ENCODE data around the gene ATP10B. TPM values are rescaled to one million over a fixed set of nuclear protein-coding genes. Genes with fewer than 3 reads are reported as not detected.

ATP10B gene
- total RNA-seq, 6 experiments from 2014 or later = 0.06 to 1.4 (median 0.51) TPM; not detected in 3

DNA sequence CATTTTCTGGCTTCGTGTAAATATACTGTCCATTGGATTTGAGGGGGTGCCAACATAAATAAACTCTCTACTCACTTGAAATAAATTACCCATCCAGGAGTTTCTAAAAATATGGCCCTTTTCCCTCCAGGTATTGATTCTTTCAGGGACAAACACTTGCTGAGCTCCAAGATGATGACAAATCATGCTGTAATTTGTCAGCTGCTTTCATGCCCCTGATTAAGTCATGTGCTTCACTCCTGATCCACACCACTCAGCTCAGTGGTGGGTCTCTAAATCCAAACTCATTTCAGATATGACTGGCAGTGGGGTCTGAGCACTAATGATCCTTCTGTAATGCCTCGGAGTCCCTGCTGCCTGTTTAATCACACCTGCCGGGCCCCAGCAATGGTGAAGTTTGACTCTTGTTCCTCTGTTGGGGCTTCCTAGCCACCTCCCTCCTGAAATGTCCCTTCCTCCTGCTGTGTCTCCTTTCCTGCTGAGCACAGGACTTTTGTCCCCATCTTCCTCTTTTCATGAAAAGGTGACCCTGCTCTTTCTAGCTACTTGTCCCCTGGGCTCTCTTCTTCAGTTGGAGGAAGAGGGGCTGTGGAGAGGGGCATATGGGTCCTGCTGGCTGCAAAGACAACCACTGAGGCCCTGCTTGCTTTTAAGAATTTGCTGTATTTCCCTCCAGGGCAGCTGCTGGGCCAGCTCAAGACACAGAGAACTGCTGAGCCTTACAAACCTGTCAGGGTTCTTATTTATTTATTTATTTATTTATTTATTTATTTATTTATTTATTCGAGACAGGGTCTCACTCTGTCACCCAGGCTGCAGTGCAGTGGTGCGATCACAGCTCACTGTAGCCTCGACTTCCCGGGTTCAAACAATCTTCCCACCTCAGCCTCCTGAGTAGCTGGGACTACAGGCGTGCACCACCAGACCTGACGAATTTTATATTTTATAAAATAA is 200.0 kb downstream of the ATP10B start:
- Histone ChIP-seq H3K9me3 (no peaks in the 10 kb centered on the region), H3K27ac (peak overlapping the region in 1 of 3 donors; percentile 73), H3K4me1 (peaks cover 0 to 6% (median 0%) of the 10 kb centered on the region in 4 donors), H3K4me3 (no peak overlapping the region), H3K27me3 (no peaks in the 10 kb centered on the region), H3K36me3 (no peaks in the 10 kb centered on the region)
- 69% methylated on average over 9 of the region's 9 CpGs for WGBS (ENCODE audit: insufficient coverage, low coverage, low lambda C conversion rate, missing lambda C conversion rate)
- peak in 3 of 4 donors; percentile 28 to 73 (median 73) for ATAC-seq
- DNase-seq = no peak
- intact Hi-C loops (cut with DNase I) = no loop called here
- TF ChIP-seq, protein P1, sequence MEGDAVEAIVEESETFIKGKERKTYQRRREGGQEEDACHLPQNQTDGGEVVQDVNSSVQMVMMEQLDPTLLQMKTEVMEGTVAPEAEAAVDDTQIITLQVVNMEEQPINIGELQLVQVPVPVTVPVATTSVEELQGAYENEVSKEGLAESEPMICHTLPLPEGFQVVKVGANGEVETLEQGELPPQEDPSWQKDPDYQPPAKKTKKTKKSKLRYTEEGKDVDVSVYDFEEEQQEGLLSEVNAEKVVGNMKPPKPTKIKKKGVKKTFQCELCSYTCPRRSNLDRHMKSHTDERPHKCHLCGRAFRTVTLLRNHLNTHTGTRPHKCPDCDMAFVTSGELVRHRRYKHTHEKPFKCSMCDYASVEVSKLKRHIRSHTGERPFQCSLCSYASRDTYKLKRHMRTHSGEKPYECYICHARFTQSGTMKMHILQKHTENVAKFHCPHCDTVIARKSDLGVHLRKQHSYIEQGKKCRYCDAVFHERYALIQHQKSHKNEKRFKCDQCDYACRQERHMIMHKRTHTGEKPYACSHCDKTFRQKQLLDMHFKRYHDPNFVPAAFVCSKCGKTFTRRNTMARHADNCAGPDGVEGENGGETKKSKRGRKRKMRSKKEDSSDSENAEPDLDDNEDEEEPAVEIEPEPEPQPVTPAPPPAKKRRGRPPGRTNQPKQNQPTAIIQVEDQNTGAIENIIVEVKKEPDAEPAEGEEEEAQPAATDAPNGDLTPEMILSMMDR (IDR thresholded peaks at IDR 0.05) = no peak
- TF ChIP-seq POLR2A (IDR thresholded peaks at IDR 0.05) = no peak

DNA sequence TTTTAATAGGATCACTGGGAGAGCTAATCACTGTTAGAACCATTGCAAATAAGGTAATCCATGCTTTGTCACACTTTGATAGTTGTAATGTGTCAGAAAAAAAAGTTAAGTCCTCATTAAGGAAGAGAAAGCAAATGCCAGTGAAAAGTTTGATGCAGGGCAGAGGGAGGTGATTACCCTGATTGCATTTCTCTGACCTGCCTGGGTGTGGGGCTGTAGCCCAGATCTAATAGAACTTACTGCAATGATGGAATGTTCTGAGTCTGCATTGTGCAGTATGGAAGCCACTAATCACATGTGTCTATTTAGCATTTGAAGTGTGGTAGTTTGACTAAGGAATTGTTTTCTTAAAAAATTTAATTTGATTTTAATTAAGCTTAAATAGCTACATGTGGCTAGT is 202.7 kb downstream of the ATP10B start:
- DNase-seq (no peak), ATAC-seq (peak in 2 of 4 donors; percentile 63 to 67)
- intact Hi-C loops (cut with DNase I) = no loop called here

DNA sequence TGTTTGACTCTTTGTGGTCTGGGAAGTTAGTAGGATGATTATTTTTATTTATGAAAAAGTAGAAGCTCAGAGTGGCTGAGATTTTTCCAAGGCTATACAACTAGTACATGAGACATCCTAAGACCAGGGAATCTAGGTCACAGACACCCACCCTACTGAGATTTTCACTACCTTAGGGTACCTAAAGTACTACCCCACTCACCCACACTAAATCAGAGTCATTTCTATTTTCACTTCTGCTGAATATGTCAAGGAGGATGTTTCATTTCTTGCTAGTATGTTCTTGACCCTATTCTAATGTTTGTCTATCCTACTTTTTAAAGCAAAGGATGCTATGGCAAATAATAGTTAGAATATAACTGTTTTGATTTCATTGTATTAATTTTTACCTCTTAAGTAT is 206.0 kb downstream of the ATP10B start:
- no peaks in the 10 kb centered on the region for H3K27me3 ChIP-seq
- no peak for TF ChIP-seq POLR2A (IDR thresholded peaks at IDR 0.05)
- TF ChIP-seq, protein P1 (IDR thresholded peaks at IDR 0.05) = no peak
- no peak overlapping the region for H3K4me3 ChIP-seq
- no peaks in the 10 kb centered on the region for H3K36me3 ChIP-seq
- no peak for DNase-seq
- H3K4me1 ChIP-seq = no peaks in the 10 kb centered on the region
- intact Hi-C loops (cut with DNase I) = no loop called here
- ATAC-seq = no peak
- no peak overlapping the region for H3K27ac ChIP-seq
- H3K9me3 ChIP-seq = no peaks in the 10 kb centered on the region

More for the DNA sequence above, 202.7 kb downstream of the ATP10B start:
- no peaks in the 10 kb centered on the region for H3K27me3 ChIP-seq
- no peaks in the 10 kb centered on the region for H3K36me3 ChIP-seq
- H3K27ac ChIP-seq = no peak overlapping the region
- TF ChIP-seq, protein P1 (IDR thresholded peaks at IDR 0.05) = peak in 2 of 4 donors; percentile 18 to 43
- TF ChIP-seq POLR2A (IDR thresholded peaks at IDR 0.05) = no peak
- H3K4me3 ChIP-seq = no peak overlapping the region
- no peaks in the 10 kb centered on the region for H3K9me3 ChIP-seq
- peaks cover 0 to 6% (median 0%) of the 10 kb centered on the region in 4 donors for H3K4me1 ChIP-seq

DNA sequence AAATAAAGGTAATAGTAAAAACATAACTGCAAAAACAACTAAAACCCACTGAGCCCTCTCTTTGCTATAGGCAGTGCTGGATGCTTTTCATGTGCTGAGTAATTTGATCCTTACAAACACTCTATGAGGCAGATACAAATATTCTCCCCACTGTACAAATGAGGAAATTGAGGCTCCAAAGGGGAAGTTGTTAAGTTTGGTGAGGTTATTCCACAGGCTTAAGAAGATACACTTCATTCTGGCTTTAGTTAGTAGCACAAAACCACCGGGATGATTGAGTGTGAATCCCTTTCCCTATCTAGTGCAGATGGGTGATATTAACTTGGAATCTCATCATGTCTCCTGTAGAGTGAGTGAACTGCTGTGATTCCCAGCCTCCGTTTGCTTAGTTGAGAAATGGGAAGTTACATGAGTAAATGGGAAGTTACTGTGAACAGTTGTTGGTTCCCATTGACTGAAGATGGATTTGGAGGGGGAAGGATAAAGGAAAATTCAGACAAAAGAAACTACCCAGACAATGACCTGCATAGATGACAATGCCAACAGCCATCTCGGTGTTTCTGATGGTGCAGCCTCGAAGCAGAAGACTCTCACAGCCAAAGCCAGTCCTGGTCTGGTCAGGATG is 208.3 kb downstream of the ATP10B start:
- Histone ChIP-seq H3K4me1 (peaks cover 0 to 4% (median 0%) of the 10 kb centered on the region in 4 donors), H3K27me3 (no peaks in the 10 kb centered on the region), H3K9me3 (no peaks in the 10 kb centered on the region), H3K36me3 (no peaks in the 10 kb centered on the region), H3K27ac (no peak overlapping the region), H3K4me3 (no peak overlapping the region)
- intact Hi-C loops (cut with DNase I) = no loop called here
- TF ChIP-seq POLR2A (IDR thresholded peaks at IDR 0.05) = no peak
- TF ChIP-seq, protein P1 (IDR thresholded peaks at IDR 0.05) = no peak
- WGBS (ENCODE audit: insufficient coverage, low coverage, low lambda C conversion rate, missing lambda C conversion rate) = 49% methylated on average over 4 of the region's 4 CpGs
- DNase-seq (no peak), ATAC-seq (peak in 1 of 4 donors; percentile 43)
